SH-SY5Y (cell line): ENCODE results near the gene HTR5A.

Experiments used
- GATA2 ChIP-seq: IDR thresholded peaks from 2 replicates; pipeline ENCODE4 v1.6.1; 2011; ENCODE audit warnings: mild to moderate bottlenecking, low read depth, low read length
- GATA3 ChIP-seq: IDR thresholded peaks from 2 replicates; pipeline ENCODE4 v1.6.1; 2011; ENCODE audit warnings: low read depth, mild to moderate bottlenecking, low read length, moderate library complexity

- TF ChIP-seq GATA2 (no peak), GATA3 (no peak)
These were observed 49.1 kb upstream of the HTR5A start for GRCh38 chr7:155020996-155021395.
